ENCODE results near the gene LRRC59. TPM values are rescaled to one million over a fixed set of nuclear protein-coding genes. Genes with fewer than 3 reads are reported as not detected.
"Not testable (repeated sequence)": the region's sequence is repeated elsewhere in the genome, so short reads cannot be mapped to it uniquely, and the experiment has no call there.

LRRC59 gene
- total RNA-seq, 1 donor from 2014 or later: 22.8 TPM

GRCh38 chr17:50425682-50426471 is 28.6 kb upstream of the LRRC59 start, which contains the start of gene ACSF2:
ACSF2 (plus strand) TSS chr17:50426218; CDS start chr17:50426262, 44 bp downstream.
- ATAC-seq: peak; percentile 93
- intact Hi-C loops (cut with micrococcal nuclease): no loop called here
- DNase-seq: peak; percentile 83

GRCh38 chr17:50424996-50425681 is 27.8 kb upstream of the LRRC59 start:
- intact Hi-C loops (cut with micrococcal nuclease): no loop called here
- no peak for ATAC-seq
- DNase-seq: no peak

DNA sequence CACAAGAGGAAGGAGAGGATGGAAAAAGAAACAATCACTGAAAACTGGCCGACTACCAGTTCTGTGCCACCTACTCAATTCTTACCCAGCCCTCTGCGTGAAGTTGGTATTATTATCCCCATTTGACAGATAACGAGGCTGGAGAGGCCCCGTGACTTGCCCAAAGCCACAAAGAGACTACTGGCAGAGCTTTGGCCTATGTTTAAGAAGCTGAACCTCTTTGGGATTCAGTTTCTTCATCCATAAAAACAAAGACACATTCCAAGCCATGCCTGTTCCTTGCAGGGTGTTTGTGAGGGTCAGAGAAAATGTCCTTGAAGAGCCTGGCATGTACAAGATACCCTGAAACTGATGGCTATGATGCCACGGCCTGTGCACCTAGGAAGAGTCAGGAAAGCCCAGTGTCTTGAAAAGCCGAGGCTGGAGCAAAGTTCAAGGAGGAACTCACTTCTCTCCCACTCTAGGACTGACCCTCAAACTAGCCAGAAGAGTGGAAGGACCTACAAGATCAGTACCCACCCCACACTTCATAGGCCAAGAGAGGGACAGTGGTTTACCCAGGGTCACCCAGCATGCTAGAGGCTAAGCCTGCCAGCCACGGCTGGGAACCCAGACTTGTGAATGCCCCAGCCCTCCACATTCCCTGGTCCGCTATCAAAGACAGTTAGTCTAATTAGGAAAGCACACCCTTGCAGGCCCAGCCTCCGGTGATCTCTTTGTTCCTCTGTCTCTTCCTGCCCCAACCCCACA is 27.1 kb upstream of the LRRC59 start:
- intact Hi-C loops (cut with micrococcal nuclease): no loop called here
- DNase-seq (no peak), ATAC-seq (no peak)

DNA sequence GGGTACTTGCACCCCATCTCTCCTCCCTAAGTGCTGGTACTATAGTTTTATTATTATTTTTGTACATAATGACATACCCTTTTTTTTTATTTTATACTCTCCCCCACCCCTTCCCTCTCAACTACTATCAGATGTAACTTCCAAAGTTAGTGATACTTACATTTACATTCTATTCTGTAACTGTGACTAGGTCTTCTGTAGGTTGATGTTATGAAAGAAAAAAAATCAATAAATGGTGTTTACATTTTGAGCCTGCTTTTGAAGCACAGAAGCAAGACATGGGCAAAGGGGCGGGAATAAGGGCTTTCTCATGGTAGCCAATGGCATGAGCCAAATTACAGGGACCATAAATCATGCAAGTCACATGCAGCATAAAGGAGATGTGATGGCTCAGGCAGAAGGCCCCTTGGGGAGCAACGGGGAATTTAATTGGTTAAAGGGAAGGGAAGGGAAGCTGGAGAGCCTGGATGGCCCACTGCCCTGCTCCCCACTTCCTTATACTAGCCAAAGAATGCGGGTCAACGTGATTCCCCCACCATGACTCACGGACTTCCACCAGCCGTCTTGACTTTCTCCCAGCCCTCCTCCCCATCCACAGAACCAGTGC is 26.3 kb upstream of the LRRC59 start:
- intact Hi-C loops (cut with micrococcal nuclease): no loop called here
- no peak for ATAC-seq
- DNase-seq: no peak

DNA sequence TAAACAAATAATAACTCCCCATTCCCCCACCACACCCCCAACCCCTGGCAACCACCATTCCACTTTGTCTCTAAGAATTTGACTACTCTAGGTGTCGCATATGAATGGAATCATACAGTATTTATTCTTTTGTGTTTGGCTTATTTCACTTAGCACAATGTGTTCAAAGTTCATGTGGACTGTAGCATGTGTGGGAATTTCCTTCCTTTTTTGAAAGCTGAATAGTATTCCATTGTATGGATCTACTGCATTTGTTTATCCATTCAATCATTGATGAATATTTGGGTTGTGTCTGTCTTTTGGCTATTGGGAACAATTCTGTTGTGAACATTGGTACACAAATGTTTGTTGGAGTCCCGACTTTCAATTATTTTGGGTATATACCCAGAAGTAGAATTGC is 25.4 kb upstream of the LRRC59 start:
- intact Hi-C loops (cut with micrococcal nuclease): no loop called here
- DNase-seq: no peak
- ATAC-seq: no peak

GRCh38 chr17:50421308-50422051 is 24.2 kb upstream of the LRRC59 start:
- ATAC-seq (no peak), DNase-seq (no peak)
- intact Hi-C loops (cut with micrococcal nuclease): no loop called here

GRCh38 chr17:50420419-50421112 is 23.2 kb upstream of the LRRC59 start:
- ATAC-seq (peak; percentile 79), DNase-seq (no peak)
- intact Hi-C loops (cut with micrococcal nuclease): no loop called here

DNA sequence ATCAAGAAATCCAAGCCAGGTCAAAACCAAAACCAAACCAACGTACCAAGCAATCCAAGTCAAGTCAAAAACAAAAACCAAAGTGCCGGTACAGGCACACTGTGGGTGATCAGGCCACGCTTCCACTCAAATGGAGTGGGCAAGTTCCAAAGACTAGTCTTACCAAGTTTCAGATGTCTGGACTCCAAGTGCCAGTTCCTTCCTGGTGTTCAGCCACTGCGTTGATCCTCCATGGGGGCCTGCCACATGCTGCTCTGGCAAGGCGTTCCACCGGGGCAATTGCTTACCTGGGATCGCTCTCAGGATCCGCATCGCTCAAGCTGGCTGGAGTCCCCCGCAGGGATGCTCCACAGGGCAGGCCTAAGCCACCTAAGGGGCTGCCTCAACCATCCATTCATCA is 22.3 kb upstream of the LRRC59 start:
- intact Hi-C loops (cut with micrococcal nuclease); DNase-seq; ATAC-seq: not testable (repeated sequence)

DNA sequence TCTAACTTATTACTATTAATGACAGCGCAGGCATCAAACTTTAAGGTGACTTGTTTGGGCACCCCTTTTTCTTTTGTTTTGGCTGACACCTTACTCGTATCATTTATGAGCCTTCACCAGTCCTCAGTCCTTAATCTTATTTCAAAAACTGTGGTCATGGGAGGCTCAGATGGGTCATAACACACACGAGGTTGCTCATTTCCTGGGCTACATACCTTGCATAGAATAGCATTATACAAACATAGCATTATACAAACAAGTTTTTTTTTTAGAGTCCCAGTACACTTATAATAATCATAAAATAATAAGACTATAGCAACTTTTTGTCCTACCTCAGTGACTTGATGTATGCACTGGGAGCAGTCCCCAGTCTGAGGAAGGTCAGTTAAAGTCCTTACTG is 17.5 kb upstream of the LRRC59 start:
- intact Hi-C loops (cut with micrococcal nuclease): no loop called here
- ATAC-seq (no peak), DNase-seq (no peak)

GRCh38 chr17:50412188-50412732 is 14.9 kb upstream of the LRRC59 start:
- DNase-seq (no peak), ATAC-seq (no peak)
- intact Hi-C loops (cut with micrococcal nuclease): no loop called here

GRCh38 chr17:50407921-50408320 is 10.6 kb upstream of the LRRC59 start:
- ATAC-seq: no peak
- no peak for DNase-seq
- intact Hi-C loops (cut with micrococcal nuclease): no loop called here

- ATAC-seq (no peak), DNase-seq (no peak)
- intact Hi-C loops (cut with micrococcal nuclease): no loop called here
Measured at GRCh38 chr17:50406578-50406977, 9.3 kb upstream of the LRRC59 start.

DNA sequence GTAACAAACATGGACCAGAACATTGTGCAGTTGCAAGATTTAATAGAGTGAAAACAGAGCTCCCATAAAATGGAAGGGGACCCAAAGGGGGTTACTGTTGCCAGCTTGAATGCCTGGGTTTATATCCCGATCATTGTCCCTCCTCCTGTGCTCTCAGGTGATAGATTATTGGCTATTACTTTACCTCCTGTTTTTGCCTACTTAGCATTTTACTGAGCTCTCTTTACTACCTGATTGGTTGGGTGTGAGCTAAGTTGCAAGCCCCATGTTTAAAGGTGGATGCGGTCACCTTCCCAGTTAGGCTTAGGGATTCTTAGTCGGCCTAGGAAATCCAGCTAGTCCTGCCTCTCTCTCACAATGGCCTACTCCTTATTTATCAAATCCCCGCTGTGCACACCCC is 8.0 kb upstream of the LRRC59 start:
- DNase-seq; ATAC-seq; intact Hi-C loops (cut with micrococcal nuclease): not testable (repeated sequence)

- ATAC-seq; DNase-seq; intact Hi-C loops (cut with micrococcal nuclease): not testable (repeated sequence)
Measured at GRCh38 chr17:50399591-50399990, 2.3 kb upstream of the LRRC59 start.

DNA sequence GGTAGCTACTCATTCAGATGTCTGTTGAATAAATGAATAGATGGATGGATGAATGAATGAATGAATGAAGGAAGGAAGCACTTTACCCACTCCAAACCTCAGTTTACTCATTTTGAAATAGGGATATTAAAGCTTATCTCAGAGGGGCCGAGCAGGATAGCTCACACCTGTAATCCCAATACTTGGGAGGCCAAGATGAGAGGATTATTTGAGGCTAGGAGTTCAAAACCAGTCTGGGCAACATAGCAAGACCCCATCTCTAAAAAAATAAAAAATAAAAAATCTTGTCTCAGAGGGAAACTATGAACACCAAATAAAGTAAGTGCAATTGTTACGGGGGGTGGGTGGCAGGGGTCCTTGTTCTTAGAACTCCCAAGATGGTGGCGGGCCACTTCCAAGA is 1.3 kb upstream of the LRRC59 start:
- DNase-seq; intact Hi-C loops (cut with micrococcal nuclease); ATAC-seq: not testable (repeated sequence)

DNA sequence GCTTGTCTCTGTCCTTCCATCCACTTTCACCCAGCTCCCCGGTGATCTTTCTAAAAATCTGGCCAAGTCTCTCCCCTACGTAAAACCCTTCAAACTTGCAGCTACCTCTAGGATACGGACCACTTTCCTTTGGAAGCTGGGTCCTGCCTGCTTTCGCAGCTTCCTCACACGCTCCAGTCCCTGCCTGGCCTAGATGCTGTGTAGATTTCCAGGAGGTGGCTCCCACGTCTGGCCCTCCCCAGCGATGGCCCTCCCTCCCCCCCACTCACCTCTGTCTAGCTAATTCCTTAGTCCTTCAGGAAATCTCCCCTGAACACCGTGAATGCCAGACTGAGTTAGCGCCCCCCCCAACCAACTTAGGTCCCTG is 579 bp upstream of the LRRC59 start:
- ATAC-seq (no peak), DNase-seq (no peak)
- intact Hi-C loops (cut with micrococcal nuclease): no loop called here

DNA sequence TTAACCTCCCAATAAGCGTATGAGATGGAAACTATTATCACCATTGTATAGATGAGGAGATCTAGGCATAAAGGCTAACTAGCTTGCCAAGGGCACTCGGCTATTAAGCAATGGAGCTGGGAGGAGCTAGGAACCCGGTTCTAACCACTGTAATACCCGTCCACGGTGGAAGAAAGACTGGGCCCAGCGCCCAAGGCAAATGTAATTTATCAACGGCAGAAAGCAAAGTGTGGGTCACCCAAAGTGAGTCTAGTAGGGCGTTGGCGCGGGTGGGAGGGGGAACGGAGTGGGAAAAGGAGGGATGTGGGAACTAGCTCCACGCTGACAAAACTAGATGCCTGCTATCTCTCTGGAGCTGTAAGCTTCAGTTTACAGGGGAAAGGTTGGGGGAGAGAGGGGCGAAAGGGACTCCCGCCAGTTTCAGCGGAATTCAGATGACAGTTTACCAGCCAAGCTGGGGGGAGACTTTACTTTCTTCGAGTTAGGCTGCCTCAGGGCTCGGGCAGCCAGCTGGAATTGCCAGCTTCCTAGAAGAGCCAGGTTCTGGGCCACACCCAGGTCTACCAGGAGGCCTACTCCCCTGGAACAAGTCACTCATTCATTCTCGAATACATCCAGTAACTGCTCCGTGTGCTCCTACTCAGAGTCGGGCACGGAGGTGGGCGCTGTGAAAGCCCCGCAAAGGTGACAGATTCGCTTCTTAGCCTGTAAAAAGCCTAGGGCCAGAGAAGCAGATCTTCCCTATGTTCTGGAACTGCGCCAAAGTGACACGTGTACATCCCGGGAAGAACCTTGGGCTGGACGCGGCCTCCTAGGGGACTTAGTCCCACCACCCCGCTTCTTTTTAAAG is 837 bp downstream of the LRRC59 start:
- intact Hi-C loops (cut with micrococcal nuclease): no loop called here
- peak; percentile 42 for ATAC-seq
- peak; percentile 34 for DNase-seq
